C4-2B (cell line): Measurements from ENCODE around the gene FNDC3A.

ENCODE experiments used
- H3K27ac ChIP-seq: fragments of 450-650 bp; 2 replicates; pipeline ENCODE4 v1.5.1; 2017
- ZFX ChIP-seq: fragments of 450-650 bp; IDR thresholded peaks from 2 replicates; pipeline ENCODE4 v1.6.1; 2017
- TF ChIP-seq, protein P1 (sequence below): fragments of 450-650 bp; conservative IDR thresholded peaks from 2 replicates; pipeline ENCODE4 v1.5.1; 2017; ENCODE audit warnings: mild to moderate bottlenecking

The FNDC3A gene

DNA sequence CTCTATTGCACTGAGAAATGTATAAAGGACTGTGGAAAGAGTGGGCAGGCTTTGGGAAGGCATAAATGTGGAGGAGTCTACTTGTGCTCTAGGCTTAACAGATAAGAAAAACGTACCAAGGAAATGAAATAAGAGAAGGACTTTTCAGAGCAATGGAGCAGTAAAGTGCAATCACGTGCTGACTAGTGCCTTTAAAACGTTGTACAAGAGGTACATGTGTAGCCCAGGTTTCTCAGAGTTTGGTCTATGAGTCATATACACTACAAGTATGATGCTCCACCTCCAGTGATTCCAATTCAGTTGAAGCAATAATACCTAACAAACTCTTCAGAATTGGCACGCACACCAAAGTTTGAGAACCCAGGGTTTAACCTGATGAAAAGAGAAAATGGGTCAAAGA lies 13.4 kb upstream of the FNDC3A start:
- no peak for TF ChIP-seq ZFX
- TF ChIP-seq, protein P1, sequence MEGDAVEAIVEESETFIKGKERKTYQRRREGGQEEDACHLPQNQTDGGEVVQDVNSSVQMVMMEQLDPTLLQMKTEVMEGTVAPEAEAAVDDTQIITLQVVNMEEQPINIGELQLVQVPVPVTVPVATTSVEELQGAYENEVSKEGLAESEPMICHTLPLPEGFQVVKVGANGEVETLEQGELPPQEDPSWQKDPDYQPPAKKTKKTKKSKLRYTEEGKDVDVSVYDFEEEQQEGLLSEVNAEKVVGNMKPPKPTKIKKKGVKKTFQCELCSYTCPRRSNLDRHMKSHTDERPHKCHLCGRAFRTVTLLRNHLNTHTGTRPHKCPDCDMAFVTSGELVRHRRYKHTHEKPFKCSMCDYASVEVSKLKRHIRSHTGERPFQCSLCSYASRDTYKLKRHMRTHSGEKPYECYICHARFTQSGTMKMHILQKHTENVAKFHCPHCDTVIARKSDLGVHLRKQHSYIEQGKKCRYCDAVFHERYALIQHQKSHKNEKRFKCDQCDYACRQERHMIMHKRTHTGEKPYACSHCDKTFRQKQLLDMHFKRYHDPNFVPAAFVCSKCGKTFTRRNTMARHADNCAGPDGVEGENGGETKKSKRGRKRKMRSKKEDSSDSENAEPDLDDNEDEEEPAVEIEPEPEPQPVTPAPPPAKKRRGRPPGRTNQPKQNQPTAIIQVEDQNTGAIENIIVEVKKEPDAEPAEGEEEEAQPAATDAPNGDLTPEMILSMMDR = no peak
- H3K27ac ChIP-seq = no peak overlapping the region

DNA sequence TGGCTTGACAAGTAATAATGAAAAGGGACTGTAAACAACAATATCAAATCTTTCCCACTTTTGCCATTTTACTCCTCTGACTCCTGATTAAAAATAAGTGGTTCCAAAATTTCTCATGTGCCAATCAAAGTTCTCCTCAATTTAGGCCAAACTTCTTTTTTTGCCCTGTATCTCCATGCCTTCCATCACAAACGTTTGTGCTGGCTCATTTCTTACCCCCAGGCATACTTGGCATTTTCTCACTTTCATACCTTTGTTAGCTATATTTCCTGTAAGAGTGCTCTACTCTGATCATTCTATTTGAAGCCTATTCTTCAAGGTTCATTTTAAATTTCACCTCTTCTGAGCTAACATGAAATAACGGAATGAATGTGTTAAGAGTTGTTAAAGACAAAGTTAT lies 10.0 kb upstream of the FNDC3A start:
- no peak overlapping the region for H3K27ac ChIP-seq
- TF ChIP-seq, protein P1 = no peak
- TF ChIP-seq ZFX = no peak

DNA sequence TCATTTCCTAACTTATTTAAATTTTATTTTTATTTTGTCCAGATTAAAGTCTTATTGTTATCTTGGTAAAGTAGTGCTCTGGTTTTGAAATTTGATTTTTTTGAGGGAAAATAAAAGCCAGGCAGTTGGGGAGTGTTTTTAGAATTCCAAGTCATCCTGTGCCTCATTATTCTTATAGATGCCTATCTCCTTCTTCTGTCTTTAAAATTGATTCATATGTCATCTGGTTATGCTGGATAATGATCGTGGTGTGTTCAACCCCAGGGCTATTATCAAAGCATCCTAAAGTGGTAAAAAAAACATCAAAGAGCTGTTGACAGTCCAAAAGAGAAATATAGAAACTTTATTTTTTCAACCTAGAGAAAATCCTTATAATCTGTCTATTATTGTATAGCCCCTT lies 6.0 kb upstream of the FNDC3A start:
- no peak overlapping the region for H3K27ac ChIP-seq
- TF ChIP-seq ZFX = no peak
- TF ChIP-seq, protein P1 = no peak

DNA sequence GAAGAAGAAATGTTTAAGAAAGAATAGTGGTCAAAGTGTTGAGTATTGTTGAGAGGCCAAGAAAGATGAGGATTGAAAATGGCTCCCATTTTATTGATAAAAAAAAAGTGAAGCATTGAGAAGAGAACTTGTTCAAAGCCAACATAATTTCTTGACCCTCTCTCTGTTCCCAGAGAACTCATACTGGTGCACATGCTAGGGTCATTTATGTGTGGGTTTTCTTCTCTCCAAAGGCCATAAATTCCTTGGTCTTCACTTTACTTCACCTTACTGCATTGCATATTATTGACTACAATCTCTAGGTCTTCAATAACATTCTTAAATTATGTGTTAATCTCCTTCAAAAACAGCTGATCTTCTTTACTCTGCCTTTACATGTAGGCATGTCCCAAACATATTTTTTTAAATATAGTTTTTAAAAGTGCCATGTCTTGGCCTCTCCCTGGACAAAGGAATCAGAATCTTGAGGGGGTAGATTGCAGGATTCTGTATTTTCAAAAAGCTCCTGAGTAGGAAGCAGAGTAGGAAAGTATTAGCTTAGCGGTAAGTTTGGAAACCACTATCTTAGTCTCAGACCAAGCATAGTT lies 1.8 kb upstream of the FNDC3A start:
- no peak for TF ChIP-seq ZFX
- TF ChIP-seq, protein P1 = no peak

DNA sequence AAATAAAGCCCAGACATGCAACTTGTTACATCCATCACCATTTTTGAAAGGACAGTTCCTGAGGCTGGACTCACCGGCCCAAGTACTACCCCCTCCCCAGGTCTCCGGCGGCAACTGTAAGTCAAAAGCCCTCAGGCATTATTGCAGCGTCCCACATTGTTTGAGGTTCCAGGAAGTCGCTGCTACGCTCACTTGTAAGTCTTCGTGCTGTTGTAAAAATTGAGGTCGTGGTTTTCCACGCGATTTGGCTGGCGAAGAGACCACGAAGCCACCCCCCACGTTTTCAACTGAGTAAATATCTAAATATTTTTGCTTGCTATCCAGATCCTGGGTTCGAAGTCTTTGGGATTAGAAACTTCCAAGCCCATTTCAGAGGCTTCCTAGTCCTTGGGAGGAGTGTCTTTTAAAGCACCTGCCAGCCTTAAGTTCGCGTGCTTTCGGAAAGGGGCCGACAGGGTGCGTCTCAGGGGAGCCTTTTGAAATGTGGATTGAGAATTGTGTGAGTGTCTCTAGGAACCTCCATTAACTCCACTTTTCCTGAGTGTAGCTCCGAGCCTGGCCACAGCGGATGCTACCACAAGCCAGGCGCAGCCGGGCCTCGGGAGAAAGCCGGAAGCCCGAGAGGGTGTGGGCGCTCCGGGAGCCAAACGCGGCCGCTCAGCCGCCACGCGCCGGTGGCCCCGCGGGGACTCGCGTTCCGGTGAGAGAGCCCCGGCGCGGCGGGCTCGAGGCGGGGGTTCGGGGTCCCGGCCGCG lies 434 bp upstream of the FNDC3A start:
- peak overlapping the region; percentile 93 for H3K27ac ChIP-seq
- TF ChIP-seq, protein P1 = peak; percentile 5; the same call in 1 of the 2 replicates
- TF ChIP-seq ZFX = peak; percentile 71

More for the DNA sequence above, 1.8 kb upstream of the FNDC3A start:
- no peak overlapping the region for H3K27ac ChIP-seq

DNA sequence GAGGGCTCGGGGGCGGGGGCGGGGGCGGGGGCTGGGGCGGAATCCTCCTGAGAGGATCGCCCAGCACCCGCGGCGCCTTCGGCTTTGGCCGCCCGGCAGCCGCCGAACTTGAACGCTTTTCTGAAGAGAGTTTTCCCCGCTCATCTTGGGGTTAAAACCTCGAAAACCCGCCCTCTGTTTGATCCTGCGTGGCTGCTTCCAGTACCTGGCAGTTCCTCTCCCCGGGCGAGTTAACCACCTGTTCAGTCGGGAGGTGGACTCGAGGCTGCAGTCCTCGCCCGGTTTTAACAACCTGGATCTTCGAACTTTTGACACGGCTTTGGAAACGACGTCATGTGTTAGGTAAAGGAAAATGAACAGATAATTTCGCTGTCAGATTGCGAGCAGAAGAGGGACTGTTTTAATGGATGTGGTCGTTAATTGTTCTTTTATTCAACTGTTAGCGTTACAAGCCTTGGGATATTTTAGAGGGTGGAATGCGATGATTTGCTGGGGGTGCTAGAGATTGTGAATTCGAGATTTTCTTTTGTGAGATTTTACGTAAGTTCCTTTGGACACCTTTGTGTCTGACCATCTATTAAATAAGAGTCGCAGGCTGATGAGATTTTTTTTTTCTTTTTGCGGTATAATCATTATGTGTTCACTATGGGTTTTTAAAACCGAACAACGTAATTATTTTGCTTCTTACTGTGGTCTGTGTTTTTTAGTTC lies 1.0 kb downstream of the FNDC3A start:
- TF ChIP-seq ZFX = no peak
- TF ChIP-seq, protein P1 = no peak; the same call in 1 of the 2 replicates
- peak overlapping the region; percentile 93 for H3K27ac ChIP-seq

DNA sequence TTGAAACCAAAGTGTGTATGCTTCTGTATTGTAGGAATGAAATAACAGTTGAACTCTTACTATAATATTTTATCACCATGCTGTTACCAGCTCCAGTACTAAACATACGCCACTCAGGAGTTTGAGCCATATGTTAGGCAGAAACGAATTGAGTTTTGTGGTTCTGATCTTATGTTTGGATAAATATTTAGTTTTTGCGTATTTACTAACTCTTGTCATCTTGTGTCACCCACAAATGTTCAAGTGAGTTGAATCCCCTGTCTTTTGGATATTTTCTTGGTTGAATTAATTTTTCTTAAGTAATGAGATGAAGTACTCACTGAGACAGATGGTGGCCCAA lies 1.5 kb downstream of the FNDC3A start:
- no peak for TF ChIP-seq ZFX
- TF ChIP-seq, protein P1 = no peak
- H3K27ac ChIP-seq = no peak overlapping the region
